Ishikawa (cell line): ENCODE results near the gene IPCEF1.

ENCODE experiments used
- CEBPB ChIP-seq: IDR thresholded peaks from 2 replicates; pipeline ENCODE4 v1.6.1; 2012
- CREB1 ChIP-seq: IDR thresholded peaks from 2 replicates; pipeline ENCODE4 v1.6.1; 2012; ENCODE audit warnings: low read depth
- EGR1 ChIP-seq: IDR thresholded peaks from 2 replicates; pipeline ENCODE4 v1.6.1; 2012
- EP300 ChIP-seq: IDR thresholded peaks from 2 replicates; pipeline ENCODE4 v1.6.1; 2012; ENCODE audit warnings: borderline replicate concordance
- FOXM1 ChIP-seq: IDR thresholded peaks from 2 replicates; pipeline ENCODE4 v1.6.1; 2012; ENCODE audit warnings: low read depth, borderline replicate concordance
- MAX ChIP-seq: IDR thresholded peaks from 2 replicates; pipeline ENCODE4 v1.6.1; 2012
- NFIC ChIP-seq: IDR thresholded peaks from 2 replicates; pipeline ENCODE4 v1.6.1; 2012
- RAD21 ChIP-seq: IDR thresholded peaks from 2 replicates; pipeline ENCODE4 v1.6.1; 2012; ENCODE audit warnings: low read depth
- TAF1 ChIP-seq: IDR thresholded peaks from 2 replicates; pipeline ENCODE4 v1.6.1; 2012; ENCODE audit warnings: low read depth, mild to moderate bottlenecking
- TCF12 ChIP-seq: IDR thresholded peaks from 2 replicates; pipeline ENCODE4 v1.6.1; 2012; ENCODE audit warnings: low read depth
- TEAD4 ChIP-seq: IDR thresholded peaks from 2 replicates; pipeline ENCODE4 v1.6.1; 2012
- YY1 ChIP-seq: IDR thresholded peaks from 2 replicates; pipeline ENCODE4 v1.6.1; 2012; ENCODE audit warnings: low read depth
- ZBTB7A ChIP-seq: IDR thresholded peaks from 2 replicates; pipeline ENCODE4 v1.6.1; 2012; ENCODE audit warnings: low read depth
- TF ChIP-seq, protein P1 (sequence below): IDR thresholded peaks from 2 replicates; pipeline ENCODE4 v1.6.1; 2012
- TF ChIP-seq, protein P2 (sequence below): IDR thresholded peaks from 2 replicates; pipeline ENCODE4 v1.6.1; 2012; ENCODE audit warnings: low read depth, mild to moderate bottlenecking

IPCEF1 gene

GRCh38 chr6:154301086-154301625 lies 55.4 kb downstream of the IPCEF1 start:
- no peak for TF ChIP-seq MAX

DNA sequence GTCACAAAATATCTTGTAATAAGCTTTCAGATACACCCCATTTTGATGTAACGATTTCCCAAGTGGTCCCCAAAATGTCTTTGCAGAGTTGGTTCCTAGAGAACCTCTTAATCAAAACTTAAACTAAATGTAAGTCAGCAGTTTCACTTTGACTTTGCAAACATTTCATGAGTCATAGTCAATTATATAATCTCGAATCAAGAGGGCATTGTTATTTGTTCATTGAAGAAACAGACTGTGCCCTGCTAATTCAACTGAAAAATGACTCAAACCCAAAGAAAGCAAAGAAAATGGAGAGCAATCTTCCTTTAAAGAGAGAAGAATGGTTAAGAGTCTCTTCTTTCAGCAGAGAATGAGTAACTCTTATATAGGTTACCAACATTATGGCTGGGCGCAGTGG lies 58.3 kb downstream of the IPCEF1 start:
- TF ChIP-seq, protein P1, sequence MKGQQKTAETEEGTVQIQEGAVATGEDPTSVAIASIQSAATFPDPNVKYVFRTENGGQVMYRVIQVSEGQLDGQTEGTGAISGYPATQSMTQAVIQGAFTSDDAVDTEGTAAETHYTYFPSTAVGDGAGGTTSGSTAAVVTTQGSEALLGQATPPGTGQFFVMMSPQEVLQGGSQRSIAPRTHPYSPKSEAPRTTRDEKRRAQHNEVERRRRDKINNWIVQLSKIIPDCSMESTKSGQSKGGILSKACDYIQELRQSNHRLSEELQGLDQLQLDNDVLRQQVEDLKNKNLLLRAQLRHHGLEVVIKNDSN = no peak
- TF ChIP-seq MAX (no peak), EGR1 (no peak), EP300 (peak; percentile 31; the same call in 1 of the 2 replicates), CREB1 (no peak), TCF12 (no peak), RAD21 (no peak), ZBTB7A (no peak)

GRCh38 chr6:154297721-154298120 lies 58.9 kb downstream of the IPCEF1 start:
- 0 out of 2 replicates have a peak, but pooled peaks have one; percentile 12 for TF ChIP-seq TEAD4
- no peak for TF ChIP-seq TCF12

GRCh38 chr6:154297210-154297609 lies 59.4 kb downstream of the IPCEF1 start:
- TF ChIP-seq RAD21 (no peak), CEBPB (no peak), FOXM1 (no peak), TAF1 (no peak), MAX (no peak), CREB1 (no peak), ZBTB7A (no peak)
- TF ChIP-seq, protein P1 = no peak

DNA sequence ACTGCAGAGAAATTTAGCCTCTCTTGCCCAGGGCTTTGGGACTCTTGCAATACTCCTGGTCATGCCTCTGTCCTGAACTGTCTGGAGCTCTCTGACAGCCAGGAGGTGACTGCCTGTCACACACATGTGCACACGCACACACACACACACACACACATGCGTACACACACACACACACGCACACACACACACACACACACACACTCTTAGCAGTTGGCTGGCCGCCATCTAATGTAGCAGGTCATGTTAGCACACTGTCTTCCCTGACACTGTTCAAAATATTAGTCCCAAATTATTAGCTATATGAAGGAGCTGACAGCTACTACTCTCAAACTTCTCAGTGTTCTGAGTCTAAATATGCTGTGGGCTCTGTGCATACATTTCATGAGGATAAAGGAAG lies 60.9 kb downstream of the IPCEF1 start:
- TF ChIP-seq, protein P1 = no peak
- TF ChIP-seq TEAD4 (no peak), MAX (no peak), CEBPB (no peak), EP300 (no peak)

GRCh38 chr6:154292855-154293519 lies 63.6 kb downstream of the IPCEF1 start:
- TF ChIP-seq NFIC (no peak), CREB1 (no peak)

DNA sequence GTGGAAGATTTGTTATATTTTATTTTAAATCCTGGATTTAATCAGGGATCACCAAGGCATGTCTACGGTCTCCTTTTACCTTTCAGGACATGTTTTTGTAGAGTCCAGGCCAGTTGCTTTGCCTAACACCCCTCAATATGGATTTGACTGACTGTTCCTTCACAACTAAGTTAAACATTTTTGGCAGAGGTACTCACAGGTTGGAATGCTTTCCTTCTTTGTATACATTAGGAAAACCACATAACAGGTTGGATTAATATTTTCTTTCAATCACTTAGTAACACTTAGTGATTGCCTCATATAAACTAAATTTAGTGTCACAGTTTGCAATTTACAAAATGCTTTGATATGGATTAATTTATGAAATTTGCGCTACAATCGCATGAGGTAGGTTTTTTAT lies 64.5 kb downstream of the IPCEF1 start:
- TF ChIP-seq YY1 = no peak
- no peak for TF ChIP-seq MAX
- TF ChIP-seq EGR1 = no peak
- no peak for TF ChIP-seq RAD21
- TF ChIP-seq CEBPB = no peak
- no peak for TF ChIP-seq EP300
- TF ChIP-seq NFIC = no peak
- TF ChIP-seq TEAD4 = no peak
- no peak for TF ChIP-seq FOXM1
- TF ChIP-seq ZBTB7A = no peak
- TF ChIP-seq, protein P2, sequence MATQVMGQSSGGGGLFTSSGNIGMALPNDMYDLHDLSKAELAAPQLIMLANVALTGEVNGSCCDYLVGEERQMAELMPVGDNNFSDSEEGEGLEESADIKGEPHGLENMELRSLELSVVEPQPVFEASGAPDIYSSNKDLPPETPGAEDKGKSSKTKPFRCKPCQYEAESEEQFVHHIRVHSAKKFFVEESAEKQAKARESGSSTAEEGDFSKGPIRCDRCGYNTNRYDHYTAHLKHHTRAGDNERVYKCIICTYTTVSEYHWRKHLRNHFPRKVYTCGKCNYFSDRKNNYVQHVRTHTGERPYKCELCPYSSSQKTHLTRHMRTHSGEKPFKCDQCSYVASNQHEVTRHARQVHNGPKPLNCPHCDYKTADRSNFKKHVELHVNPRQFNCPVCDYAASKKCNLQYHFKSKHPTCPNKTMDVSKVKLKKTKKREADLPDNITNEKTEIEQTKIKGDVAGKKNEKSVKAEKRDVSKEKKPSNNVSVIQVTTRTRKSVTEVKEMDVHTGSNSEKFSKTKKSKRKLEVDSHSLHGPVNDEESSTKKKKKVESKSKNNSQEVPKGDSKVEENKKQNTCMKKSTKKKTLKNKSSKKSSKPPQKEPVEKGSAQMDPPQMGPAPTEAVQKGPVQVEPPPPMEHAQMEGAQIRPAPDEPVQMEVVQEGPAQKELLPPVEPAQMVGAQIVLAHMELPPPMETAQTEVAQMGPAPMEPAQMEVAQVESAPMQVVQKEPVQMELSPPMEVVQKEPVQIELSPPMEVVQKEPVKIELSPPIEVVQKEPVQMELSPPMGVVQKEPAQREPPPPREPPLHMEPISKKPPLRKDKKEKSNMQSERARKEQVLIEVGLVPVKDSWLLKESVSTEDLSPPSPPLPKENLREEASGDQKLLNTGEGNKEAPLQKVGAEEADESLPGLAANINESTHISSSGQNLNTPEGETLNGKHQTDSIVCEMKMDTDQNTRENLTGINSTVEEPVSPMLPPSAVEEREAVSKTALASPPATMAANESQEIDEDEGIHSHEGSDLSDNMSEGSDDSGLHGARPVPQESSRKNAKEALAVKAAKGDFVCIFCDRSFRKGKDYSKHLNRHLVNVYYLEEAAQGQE = no peak
